VCaP (cell line): Measurements from ENCODE around the gene RFC4.

Experiments used
- H3K27ac ChIP-seq: fragments of 450-650 bp; 2 replicates; pipeline ENCODE4 v1.5.1; 2017
- TF ChIP-seq, protein P1 (sequence below): fragments of 450-650 bp; conservative IDR thresholded peaks from 2 replicates; pipeline ENCODE4 v1.5.1; 2017; ENCODE audit warnings: mild to moderate bottlenecking, moderate library complexity

RFC4 gene

DNA sequence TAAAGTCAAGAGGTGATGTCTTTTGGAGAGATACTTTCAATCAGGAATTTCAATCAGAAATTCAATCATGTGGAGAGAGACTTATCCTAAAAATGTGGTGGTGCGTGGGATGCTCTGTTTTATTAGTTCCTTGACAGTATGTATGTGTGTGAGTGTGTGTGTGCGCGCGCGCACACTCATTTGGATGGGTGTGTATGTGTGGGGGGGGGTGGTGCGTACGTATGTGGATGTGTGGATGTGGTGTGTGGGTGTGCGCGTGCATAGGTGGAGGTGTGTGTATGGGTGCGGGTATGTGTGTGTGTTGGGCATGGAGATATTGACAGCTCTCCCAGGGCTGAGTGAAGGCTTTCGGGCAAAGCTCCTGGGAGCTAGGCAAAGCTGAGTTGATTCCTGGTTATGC lies 38.6 kb upstream of the RFC4 start:
- TF ChIP-seq, protein P1, sequence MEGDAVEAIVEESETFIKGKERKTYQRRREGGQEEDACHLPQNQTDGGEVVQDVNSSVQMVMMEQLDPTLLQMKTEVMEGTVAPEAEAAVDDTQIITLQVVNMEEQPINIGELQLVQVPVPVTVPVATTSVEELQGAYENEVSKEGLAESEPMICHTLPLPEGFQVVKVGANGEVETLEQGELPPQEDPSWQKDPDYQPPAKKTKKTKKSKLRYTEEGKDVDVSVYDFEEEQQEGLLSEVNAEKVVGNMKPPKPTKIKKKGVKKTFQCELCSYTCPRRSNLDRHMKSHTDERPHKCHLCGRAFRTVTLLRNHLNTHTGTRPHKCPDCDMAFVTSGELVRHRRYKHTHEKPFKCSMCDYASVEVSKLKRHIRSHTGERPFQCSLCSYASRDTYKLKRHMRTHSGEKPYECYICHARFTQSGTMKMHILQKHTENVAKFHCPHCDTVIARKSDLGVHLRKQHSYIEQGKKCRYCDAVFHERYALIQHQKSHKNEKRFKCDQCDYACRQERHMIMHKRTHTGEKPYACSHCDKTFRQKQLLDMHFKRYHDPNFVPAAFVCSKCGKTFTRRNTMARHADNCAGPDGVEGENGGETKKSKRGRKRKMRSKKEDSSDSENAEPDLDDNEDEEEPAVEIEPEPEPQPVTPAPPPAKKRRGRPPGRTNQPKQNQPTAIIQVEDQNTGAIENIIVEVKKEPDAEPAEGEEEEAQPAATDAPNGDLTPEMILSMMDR = no peak
- H3K27ac ChIP-seq = no peak overlapping the region

DNA sequence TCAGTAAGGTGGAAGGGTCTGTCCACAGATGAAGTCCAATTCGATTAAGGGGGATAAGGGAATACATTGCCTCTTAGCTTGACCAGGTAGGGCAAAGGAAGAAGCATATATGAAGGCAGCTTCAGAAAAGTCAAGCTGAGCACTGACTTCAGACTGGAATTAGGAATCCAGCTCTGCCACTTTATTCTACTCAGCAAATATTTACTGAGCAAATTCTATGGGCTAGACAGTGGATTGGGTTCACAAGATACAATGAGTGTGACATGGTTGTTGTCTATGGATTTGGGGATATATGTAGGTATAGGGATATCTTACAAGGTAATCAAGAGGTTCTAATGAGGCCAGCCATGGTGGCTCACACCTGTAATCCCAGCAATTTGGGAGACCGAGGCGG lies 36.8 kb upstream of the RFC4 start:
- no peak overlapping the region for H3K27ac ChIP-seq
- TF ChIP-seq, protein P1 = no peak

DNA sequence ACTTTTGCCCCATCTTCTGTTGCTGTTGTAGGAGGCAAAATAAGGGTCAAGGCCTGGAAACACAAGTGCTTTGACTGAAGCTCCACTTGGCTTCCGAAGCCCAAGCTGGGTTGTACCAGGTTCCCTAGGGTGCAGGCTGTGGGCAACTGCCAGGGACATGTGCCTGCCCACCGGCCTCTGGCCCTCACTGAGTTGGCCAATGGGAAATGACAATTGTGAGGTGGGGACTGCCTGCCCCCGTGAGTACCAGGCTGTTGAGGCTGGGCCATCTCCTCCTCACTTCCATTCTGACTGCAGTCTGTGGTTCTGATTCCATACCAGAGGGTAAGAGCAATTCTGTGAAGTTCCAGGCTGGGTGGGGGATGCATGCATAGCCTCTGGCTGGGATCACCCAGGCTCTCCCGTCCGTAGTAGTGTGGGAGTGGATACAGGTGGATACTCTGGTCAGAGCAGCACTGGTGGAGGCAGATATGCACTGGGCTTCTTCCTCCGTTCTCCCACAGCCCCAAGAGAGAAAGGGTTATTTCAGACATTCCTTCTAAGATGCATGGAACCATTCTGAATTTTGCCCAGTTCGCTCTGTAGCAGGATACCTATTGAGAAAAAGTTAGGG lies 36.2 kb upstream of the RFC4 start, which contains the start of gene ADIPOQ:
Gene ADIPOQ, plus strand, starts transcription at position 285 of the 613 bp plus-strand sequence. CDS start 10,349 bp downstream, outside the sequence.
- TF ChIP-seq, protein P1 = no peak

DNA sequence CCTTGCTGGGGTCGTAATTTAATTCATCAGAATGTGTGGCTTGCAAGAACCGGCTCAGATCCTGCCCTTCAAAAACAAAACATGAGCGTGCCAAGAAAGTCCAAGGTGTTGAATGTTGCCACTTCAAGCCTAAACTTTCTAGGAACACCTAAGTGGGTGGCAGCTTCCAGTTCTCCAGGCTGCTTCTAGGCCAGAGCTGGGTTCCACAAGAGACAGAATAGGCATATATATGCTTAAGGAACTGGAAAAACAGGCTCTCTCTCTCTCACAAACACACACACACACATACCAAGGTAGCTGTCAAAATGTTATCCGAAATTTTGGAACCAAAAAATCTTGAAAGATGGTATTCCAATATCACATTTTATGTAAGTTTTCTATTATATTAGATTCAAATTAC lies 35.3 kb upstream of the RFC4 start:
- H3K27ac ChIP-seq = no peak overlapping the region
- TF ChIP-seq, protein P1 = no peak

More for the DNA sequence above, 36.2 kb upstream of the RFC4 start, which contains the start of gene ADIPOQ:
- H3K27ac ChIP-seq = no peak within 1 kb of the TSS

DNA sequence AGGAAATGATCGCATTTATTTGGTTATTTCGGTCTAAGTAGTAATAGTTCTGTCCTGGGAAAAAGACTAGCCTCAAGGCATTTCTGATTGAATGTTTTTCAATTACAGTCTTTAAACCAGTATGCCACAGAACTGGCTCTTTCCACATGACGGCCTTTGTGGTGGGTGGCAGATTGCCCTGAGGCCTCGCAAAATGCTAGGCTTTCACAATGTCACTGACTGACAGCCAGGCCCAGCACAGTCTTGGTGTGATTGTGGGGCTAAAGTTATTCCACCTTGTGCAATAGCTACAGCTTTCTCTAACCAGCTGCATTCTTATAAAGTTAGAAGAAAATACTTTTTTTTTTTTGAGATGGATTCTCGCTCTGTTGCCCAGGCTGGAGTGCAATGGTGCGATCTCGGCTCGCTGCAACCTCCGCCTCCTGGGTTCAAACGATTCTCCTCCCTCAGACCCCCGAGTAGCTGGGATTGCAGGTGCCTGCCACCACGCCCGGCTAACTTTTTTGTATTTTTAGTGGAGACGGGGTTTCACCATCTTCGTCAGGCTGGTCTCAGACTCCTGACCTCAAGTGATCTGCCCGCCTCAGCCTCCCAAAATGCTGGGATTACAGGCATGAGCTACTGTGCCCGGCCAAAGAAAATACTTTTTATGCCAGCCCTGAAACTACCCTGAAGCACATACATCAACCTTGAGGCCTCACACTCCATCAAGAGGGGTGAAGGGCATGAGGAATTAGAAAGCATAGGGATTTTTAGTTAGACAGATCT lies 33.8 kb upstream of the RFC4 start:
- TF ChIP-seq, protein P1 = no peak
- no peak overlapping the region for H3K27ac ChIP-seq

DNA sequence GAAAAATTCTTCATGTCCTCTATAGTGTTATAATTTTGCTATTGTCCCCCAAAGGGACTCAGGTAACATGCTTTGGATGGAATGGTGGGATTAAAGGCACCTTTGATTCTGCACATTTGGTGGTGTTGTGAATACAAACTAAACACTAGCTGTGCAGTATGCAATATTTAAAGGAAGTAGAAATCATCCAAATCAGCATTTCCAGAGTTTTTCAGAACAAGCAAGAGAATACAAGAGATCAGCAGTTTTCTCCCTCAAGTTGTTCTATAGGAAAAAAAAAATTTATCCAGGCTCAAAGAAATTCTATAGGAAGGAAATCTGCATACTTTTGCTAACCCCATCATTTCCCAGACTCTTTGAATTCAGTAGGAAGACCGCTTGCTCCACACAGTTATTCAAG lies 26.0 kb upstream of the RFC4 start:
- TF ChIP-seq, protein P1 = no peak
- no peak overlapping the region for H3K27ac ChIP-seq

DNA sequence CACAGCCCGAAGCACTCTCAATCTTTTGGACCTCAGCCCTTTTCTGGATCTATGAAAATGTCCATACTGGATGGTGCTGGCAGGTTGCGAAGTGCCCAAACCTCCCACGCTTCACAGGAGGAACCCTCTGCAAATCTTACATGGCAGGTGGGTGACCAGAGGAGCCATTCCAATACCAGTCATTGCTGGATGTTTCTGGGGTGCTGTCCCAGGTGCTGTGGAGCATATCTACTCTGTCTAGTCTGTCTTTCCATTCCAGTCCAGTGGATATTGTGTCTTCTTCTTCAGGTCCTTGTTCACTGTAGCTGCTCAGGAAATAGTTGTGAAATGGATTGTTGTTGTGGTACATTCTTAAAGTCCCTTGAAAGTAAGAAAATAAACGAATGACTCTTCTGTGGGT lies 25.5 kb upstream of the RFC4 start:
- TF ChIP-seq, protein P1 = no peak

More for the DNA sequence above, 25.5 kb upstream of the RFC4 start:
- H3K27ac ChIP-seq = no peak overlapping the region
